GM15510 (cell line): Measurements from ENCODE around the gene RASGRP3.
A peak's percentile ranks its signal among the peaks of the same experiment; 100 is the strongest.

Source experiments
- POLR2A ChIP-seq: IDR thresholded peaks from 3 replicates; pipeline ENCODE4 v1.6.1; 2011; ENCODE audit warnings: borderline replicate concordance; ENCODE audit not compliant: insufficient read length; ENCODE audit errors: extremely low read depth

Gene RASGRP3

GRCh38 chr2:33476131-33476792 is at the start of gene RASGRP3:
RASGRP3 (plus strand) TSS chr2:33476649; CDS start chr2:33515137, 38,488 bp downstream.
- TF ChIP-seq POLR2A, result peak; percentile 81

- TF ChIP-seq POLR2A, result no peak
Measured at GRCh38 chr2:33426666-33427231, 49.7 kb upstream of the RASGRP3 start.

GRCh38 chr2:33430077-33430476 is 46.4 kb upstream of the RASGRP3 start:
- no peak for TF ChIP-seq POLR2A

GRCh38 chr2:33430856-33431255 is 45.6 kb upstream of the RASGRP3 start:
- no peak for TF ChIP-seq POLR2A

GRCh38 chr2:33432871-33433270 is 43.6 kb upstream of the RASGRP3 start:
- TF ChIP-seq POLR2A, result no peak

- no peak for TF ChIP-seq POLR2A
Measured at GRCh38 chr2:33433279-33434235, 42.9 kb upstream of the RASGRP3 start.

GRCh38 chr2:33435518-33435917 is 40.9 kb upstream of the RASGRP3 start:
- TF ChIP-seq POLR2A, result no peak

GRCh38 chr2:33436083-33436482 is 40.4 kb upstream of the RASGRP3 start:
- TF ChIP-seq POLR2A, result no peak

GRCh38 chr2:33437297-33437696 is 39.2 kb upstream of the RASGRP3 start:
- TF ChIP-seq POLR2A, result no peak

GRCh38 chr2:33437815-33438214 is 38.6 kb upstream of the RASGRP3 start:
- no peak for TF ChIP-seq POLR2A

- TF ChIP-seq POLR2A, result no peak
Measured at GRCh38 chr2:33441235-33441810, 35.1 kb upstream of the RASGRP3 start.

- no peak for TF ChIP-seq POLR2A
Measured at GRCh38 chr2:33442528-33443079, 33.8 kb upstream of the RASGRP3 start.

- no peak for TF ChIP-seq POLR2A
Measured at GRCh38 chr2:33443274-33443829, 33.1 kb upstream of the RASGRP3 start.

GRCh38 chr2:33444967-33445366 is 31.5 kb upstream of the RASGRP3 start:
- TF ChIP-seq POLR2A, result no peak
